Thyroid gland (tissue), 4 donors: ENCODE measurements around the gene SBDS. TPM values are rescaled to one million over a fixed set of nuclear protein-coding genes. Genes with fewer than 3 reads are reported as not detected.
"Not testable (repeated sequence)": the region's sequence is repeated elsewhere in the genome, so short reads cannot be mapped to it uniquely, and the experiment has no call there.

Experiments used
- DNase-seq, 2 donors: peaks; one replicate each; pipeline ENCODE4 v3.0.0-alpha.2; 2019
- H3K27ac ChIP-seq, 3 donors: fragments of 200-600 bp; sonication (generic); 1 replicate in 2 of 3; 2 replicates in 1 of 3; pipeline ENCODE4 v1.5.1; 2016 to 2019; ENCODE audit warnings: mild to moderate bottlenecking in 1 of 3, moderate library complexity in 1 of 3
- H3K27me3 ChIP-seq: fragments of 200-600 bp; sonication (generic); one replicate; pipeline ENCODE4 v1.5.1; 2019
- H3K36me3 ChIP-seq, 2 donors: fragments of 200-600 bp; sonication (generic); one replicate each; pipeline ENCODE4 v1.5.1; 2016 to 2019
- H3K4me1 ChIP-seq, 2 donors: fragments of 200-600 bp; sonication (generic); one replicate each; pipeline ENCODE4 v1.5.1; 2017 to 2019
- H3K4me3 ChIP-seq, 3 donors: fragments of 200-600 bp; sonication (generic); replicated peaks in 1 of 3; 1 replicate in 2 of 3; 2 replicates in 1 of 3; pipeline ENCODE4 v1.5.1; 2016; ENCODE audit warnings: mild to moderate bottlenecking in 1 of 3
- H3K9me3 ChIP-seq: fragments of 200-600 bp; sonication (generic); one replicate; pipeline ENCODE4 v1.5.1; 2017
- POLR2A ChIP-seq, 2 donors: fragments of 450-650 bp; IDR thresholded peaks; one replicate each; pipeline ENCODE4 v1.6.1; 2017; ENCODE audit warnings: antibody characterized with exemption in 2 of 2, mild to moderate bottlenecking in 2 of 2, moderate library complexity in 1 of 2
- WGBS, 2 donors: methylation state at CpG; one replicate each; pipeline ENCODE4 v1.1.5; 2017; 5-methylcytosine and 5-hydroxymethylcytosine counted together
- intact Hi-C: fragments of 100-400 bp; cut with DNase I; formaldehyde crosslinking; loops from one replicate; pipeline ENCODE4 v1.15.1; 2023
- total RNA-seq, 4 donors: library from RNA; depleted of rRNA; stranded (reverse); fragments of >200 nt; gene quantifications; one replicate each; pipeline ENCODE4 v1.2.3, GENCODE V29; 2016
- TF ChIP-seq, protein P1 (sequence below), 6 experiments: fragments of 200-600 bp in 3 of 6; fragments of 450-650 bp in 3 of 6; sonication (generic) in 3 of 6; IDR thresholded peaks; one replicate each; pipeline ENCODE4 v1.5.1; 2016 to 2019; ENCODE audit warnings: antibody characterized with exemption in 6 of 6, mild to moderate bottlenecking in 2 of 6, inconsistent platforms in 1 of 6, moderate library complexity in 1 of 6

SBDS gene
- total RNA-seq, 4 donors from 2014 or later: 91.7 to 157 (median 115) TPM

DNA sequence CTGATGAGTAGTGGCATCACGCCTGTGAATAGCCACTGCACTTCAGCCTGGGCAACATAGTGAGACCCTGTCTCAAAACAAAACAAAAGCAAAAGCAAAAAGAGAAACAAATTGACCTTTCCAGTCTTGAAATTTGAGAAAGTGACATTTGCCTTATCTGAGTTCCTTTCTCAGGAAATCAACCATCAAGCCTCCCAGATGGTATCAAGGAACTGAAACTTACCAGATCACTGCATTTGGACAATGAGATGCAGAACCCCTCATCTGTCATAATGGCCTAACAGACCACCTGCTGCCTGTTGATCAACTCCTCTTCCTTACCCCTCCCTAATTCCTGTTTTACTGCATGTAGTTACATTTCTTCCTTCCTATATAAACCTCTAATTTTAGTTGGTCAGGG, 15.1 kb downstream of the SBDS start:
- H3K36me3 ChIP-seq, H3K27me3 ChIP-seq, H3K4me3 ChIP-seq, DNase-seq, H3K27ac ChIP-seq, H3K4me1 ChIP-seq, H3K9me3 ChIP-seq, intact Hi-C loops: not testable (repeated sequence)
- 83 to 96% methylated on average over 1 of the region's 1 CpG for WGBS, 2 donors

DNA sequence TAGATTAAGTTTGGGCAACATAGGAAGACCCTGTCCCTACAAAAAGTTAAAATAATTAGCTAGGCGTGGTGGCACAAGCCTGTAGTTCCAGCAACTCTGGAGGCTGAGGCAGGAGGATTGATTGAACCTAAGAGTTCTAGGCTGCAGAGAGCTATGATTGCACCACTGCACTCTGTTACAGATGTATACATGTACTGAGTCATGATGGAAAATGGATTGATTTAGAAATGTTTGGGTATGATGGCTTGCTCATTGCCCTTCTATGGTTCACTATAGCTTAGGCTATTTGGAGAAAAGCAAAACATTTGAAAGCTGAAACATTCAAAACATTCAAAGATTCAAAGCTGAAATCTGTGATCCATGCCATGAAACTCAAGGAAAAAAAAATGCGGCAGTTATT, 16.4 kb downstream of the SBDS start:
- DNase-seq, H3K9me3 ChIP-seq, H3K36me3 ChIP-seq, H3K4me3 ChIP-seq, H3K4me1 ChIP-seq, H3K27me3 ChIP-seq, H3K27ac ChIP-seq, intact Hi-C loops: not testable (repeated sequence)
- 89 to 92% methylated on average over 2 of the region's 2 CpGs for WGBS, 2 donors

DNA sequence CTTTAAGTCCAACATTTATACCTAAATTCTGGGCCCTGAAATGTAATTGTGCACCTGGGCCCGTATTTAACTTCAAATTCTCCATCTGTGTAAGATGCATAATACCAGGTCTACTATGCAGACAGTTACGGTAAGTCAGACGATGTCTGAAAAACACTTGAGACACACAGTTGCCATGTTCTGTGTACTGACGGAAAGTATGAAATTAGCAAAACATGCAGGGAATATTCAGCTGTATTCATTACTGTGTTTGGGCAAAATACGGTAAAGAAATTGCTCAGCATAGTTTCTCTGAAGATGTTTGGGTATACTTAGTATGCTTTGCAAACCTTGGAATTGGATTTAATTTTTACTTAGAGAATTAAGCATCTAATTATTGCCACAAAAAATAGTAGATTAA, 17.1 kb downstream of the SBDS start:
- H3K27me3 ChIP-seq, H3K4me1 ChIP-seq, H3K27ac ChIP-seq, H3K9me3 ChIP-seq, intact Hi-C loops, H3K36me3 ChIP-seq, DNase-seq, H3K4me3 ChIP-seq: not testable (repeated sequence)
- WGBS, 2 donors: 83 to 100% methylated on average over 3 of the region's 5 CpGs

DNA sequence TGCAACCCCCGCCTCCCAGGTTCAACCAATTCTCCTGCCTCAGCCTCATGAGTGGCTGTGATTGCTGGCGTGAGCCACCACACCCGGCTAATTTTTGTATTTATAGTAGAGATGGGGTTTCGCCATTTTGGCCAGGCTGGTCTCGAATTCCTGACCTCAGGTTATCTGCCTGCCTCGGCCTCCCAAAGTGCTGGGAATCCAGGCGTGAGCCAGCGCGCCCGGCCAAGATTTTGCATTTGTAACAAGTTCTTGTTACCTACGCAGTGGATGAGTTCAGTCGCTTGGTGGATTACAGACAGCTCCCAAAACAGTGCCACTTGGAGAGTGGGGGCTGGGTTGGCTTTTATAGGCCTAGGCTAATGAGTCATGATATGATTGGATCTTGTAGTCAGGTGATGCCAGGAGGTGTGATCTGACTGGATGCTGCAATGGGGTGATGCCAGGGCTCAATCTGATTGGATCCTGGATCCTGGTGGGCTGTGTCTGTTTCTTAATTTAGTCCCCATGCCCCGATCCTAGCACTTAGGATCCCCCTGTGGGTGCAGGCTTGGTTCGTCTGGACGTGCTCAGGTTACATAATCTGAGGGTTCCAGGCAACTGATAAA, 20.3 kb downstream of the SBDS start:
- no peak overlapping the region for H3K27ac ChIP-seq
- 90 to 91% methylated on average over 15 of the region's 15 CpGs for WGBS, 2 donors
- no peaks in the 10 kb centered on the region for H3K36me3 ChIP-seq
- intact Hi-C loops: no loop called here
- H3K4me1 ChIP-seq: no peaks in the 10 kb centered on the region
- H3K4me3 ChIP-seq: no peak overlapping the region
- no peaks in the 10 kb centered on the region for H3K9me3 ChIP-seq
- H3K27me3 ChIP-seq: no peaks in the 10 kb centered on the region
- TF ChIP-seq, protein P1, sequence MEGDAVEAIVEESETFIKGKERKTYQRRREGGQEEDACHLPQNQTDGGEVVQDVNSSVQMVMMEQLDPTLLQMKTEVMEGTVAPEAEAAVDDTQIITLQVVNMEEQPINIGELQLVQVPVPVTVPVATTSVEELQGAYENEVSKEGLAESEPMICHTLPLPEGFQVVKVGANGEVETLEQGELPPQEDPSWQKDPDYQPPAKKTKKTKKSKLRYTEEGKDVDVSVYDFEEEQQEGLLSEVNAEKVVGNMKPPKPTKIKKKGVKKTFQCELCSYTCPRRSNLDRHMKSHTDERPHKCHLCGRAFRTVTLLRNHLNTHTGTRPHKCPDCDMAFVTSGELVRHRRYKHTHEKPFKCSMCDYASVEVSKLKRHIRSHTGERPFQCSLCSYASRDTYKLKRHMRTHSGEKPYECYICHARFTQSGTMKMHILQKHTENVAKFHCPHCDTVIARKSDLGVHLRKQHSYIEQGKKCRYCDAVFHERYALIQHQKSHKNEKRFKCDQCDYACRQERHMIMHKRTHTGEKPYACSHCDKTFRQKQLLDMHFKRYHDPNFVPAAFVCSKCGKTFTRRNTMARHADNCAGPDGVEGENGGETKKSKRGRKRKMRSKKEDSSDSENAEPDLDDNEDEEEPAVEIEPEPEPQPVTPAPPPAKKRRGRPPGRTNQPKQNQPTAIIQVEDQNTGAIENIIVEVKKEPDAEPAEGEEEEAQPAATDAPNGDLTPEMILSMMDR (IDR thresholded peaks at IDR 0.05): no peak
- no peak for TF ChIP-seq POLR2A (IDR thresholded peaks at IDR 0.05)
- no peak for DNase-seq

DNA sequence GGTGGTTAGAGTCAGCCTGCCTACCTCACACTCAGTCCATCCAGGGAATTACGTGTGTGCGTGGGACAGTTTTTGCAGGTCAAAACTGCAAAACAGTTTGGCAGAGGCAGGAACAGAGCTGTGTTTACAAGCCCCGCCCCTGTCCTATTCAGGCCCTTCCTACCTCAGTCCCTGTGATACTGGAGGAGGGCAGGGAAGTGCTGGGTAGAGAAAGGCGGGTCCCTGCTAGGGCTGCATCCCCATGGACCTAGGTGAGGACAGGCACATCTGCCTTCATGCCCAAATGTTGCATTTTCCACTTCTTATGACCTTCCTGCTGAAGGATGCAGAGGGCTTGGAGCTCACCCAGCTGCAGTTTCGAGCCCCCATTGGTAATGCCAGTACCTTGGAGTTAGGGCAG, 25.1 kb downstream of the SBDS start:
- TF ChIP-seq, protein P1 (IDR thresholded peaks at IDR 0.05): no peak
- TF ChIP-seq POLR2A (IDR thresholded peaks at IDR 0.05): no peak
- intact Hi-C loops: no loop called here
- DNase-seq: no peak
- 78% methylated on average over 4 to 5 of the region's 5 CpGs for WGBS, 2 donors
- Histone ChIP-seq H3K27ac (no peak overlapping the region), H3K9me3 (no peaks in the 10 kb centered on the region), H3K36me3 (no peaks in the 10 kb centered on the region), H3K4me1 (no peaks in the 10 kb centered on the region), H3K4me3 (no peak overlapping the region), H3K27me3 (no peaks in the 10 kb centered on the region)

DNA sequence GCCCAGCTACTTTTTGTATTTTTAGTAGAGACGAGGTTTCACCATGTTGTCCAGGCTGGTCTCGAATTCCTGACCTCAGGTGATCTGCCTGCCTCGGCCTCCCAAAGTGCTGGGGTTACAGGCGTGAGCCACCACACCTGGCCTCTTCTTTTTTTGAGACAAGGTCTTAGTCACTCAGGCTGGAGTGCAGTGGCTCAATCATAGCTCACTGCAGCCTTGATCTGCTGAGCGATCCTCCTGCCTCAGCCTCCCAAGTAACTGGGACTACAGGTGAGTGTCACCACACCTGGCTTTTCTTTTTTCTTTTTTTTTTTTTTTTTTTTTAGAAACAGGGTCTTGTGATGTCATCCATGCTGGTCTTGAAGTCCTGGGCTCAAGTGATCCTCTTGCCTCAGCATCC, 26.4 kb downstream of the SBDS start:
- H3K9me3 ChIP-seq, H3K27ac ChIP-seq, H3K27me3 ChIP-seq, DNase-seq, intact Hi-C loops, H3K4me3 ChIP-seq, H3K36me3 ChIP-seq, H3K4me1 ChIP-seq: not testable (repeated sequence)
- 94 to 95% methylated on average over 5 of the region's 5 CpGs for WGBS, 2 donors

DNA sequence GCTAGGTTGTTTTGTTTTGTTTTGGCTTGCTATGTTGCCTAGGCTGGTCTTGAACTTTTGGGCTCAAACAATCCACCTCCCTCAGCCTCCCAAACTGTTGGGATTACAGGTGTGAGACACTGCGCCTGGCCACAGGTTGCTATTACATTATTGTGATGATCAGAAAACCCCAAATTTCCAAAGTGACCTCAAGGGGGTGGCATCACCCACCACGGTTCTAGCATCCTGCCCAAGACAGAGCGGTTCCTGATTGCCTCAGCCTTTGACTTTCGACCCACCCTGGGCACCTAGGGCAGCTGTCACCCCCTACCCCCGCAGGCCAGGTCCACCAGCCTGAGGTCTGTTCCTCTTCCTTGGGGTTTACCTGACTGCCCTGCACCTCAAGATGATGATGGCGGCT, 28.4 kb downstream of the SBDS start:
- no peaks in the 10 kb centered on the region for H3K9me3 ChIP-seq
- H3K4me3 ChIP-seq: no peak overlapping the region
- H3K27ac ChIP-seq: no peak overlapping the region
- WGBS, 2 donors: 92 to 93% methylated on average over 5 to 6 of the region's 6 CpGs
- no peak for DNase-seq
- H3K36me3 ChIP-seq: no peaks in the 10 kb centered on the region
- H3K4me1 ChIP-seq: no peaks in the 10 kb centered on the region
- no peaks in the 10 kb centered on the region for H3K27me3 ChIP-seq
- intact Hi-C loops: no loop called here
- no peak for TF ChIP-seq POLR2A (IDR thresholded peaks at IDR 0.05)
- TF ChIP-seq, protein P1 (IDR thresholded peaks at IDR 0.05): no peak
